PFSK-1 (cell line): Measurements from ENCODE around the gene AKAP6.

Experiments
- FOXP2 ChIP-seq: optimal IDR thresholded peaks from 2 replicates; pipeline ENCODE3; 2011; ENCODE audit warnings: borderline replicate concordance, control low read depth, inconsistent platforms; ENCODE audit not compliant: insufficient read depth; ENCODE audit errors: extremely low read length, extremely low read depth
- POLR2AphosphoS5 ChIP-seq: IDR thresholded peaks from 2 replicates; pipeline ENCODE4 v1.6.1; 2012; ENCODE audit warnings: low read depth, mild to moderate bottlenecking, control low read depth, low read length, moderate library complexity
- REST ChIP-seq, 2 experiments: IDR thresholded peaks; 2 replicates each; pipeline versions ENCODE4 v1.6.1 to v1.8.0; 2011 to 2012; ENCODE audit warnings: low read depth in 2 of 2, low read length in 2 of 2, control low read depth in 1 of 2, inconsistent platforms in 1 of 2, mild to moderate bottlenecking in 1 of 2, moderate library complexity in 1 of 2; ENCODE audit not compliant: insufficient read depth in 1 of 2
- SIN3A ChIP-seq: IDR thresholded peaks from 2 replicates; pipeline ENCODE4 v1.6.1; 2012; ENCODE audit warnings: mild to moderate bottlenecking, low read length, moderate library complexity, borderline replicate concordance; ENCODE audit not compliant: insufficient read depth
- TAF1 ChIP-seq: IDR thresholded peaks from 2 replicates; pipeline ENCODE4 v1.6.1; 2012; ENCODE audit warnings: low read length, control low read depth, borderline replicate concordance; ENCODE audit not compliant: insufficient read depth

- no peak for TF ChIP-seq FOXP2
- no peak for TF ChIP-seq TAF1
- no peak for TF ChIP-seq REST (IDR thresholded peaks at IDR 0.05; ENCODE audit: insufficient read depth in 1 of 2, low read depth in 2 of 2, low read length in 2 of 2)
- TF ChIP-seq POLR2AphosphoS5 = no peak
- no peak for TF ChIP-seq SIN3A
These were observed 101.2 kb downstream of the AKAP6 start for GRCh38 chr14:32430326-32430725.
